GM20000 (cell line): Measurements from ENCODE around the gene IFNG.

Source experiments
- DNase-seq: peaks from one replicate; pipeline ENCODE4 v3.0.0; 2012; ENCODE audit warnings: low spot score
- CTCF ChIP-seq: IDR thresholded peaks from 2 replicates; pipeline ENCODE4 v1.5.1; 2012; ENCODE audit warnings: mild to moderate bottlenecking, control low read depth; ENCODE audit errors: extremely low read depth, missing control alignments

IFNG gene

GRCh38 chr12:68163560-68164081, 4.1 kb upstream of the IFNG start:
- no peak for DNase-seq
- TF ChIP-seq CTCF: no peak

- no peak for TF ChIP-seq CTCF
- no peak for DNase-seq
Observed at GRCh38 chr12:68162374-68162773, 2.8 kb upstream of the IFNG start.

- no peak for TF ChIP-seq CTCF
- DNase-seq: no peak
Observed at GRCh38 chr12:68158432-68158831, 1.1 kb downstream of the IFNG start.

GRCh38 chr12:68157380-68157779, 2.2 kb downstream of the IFNG start:
- DNase-seq: no peak
- no peak for TF ChIP-seq CTCF

DNA sequence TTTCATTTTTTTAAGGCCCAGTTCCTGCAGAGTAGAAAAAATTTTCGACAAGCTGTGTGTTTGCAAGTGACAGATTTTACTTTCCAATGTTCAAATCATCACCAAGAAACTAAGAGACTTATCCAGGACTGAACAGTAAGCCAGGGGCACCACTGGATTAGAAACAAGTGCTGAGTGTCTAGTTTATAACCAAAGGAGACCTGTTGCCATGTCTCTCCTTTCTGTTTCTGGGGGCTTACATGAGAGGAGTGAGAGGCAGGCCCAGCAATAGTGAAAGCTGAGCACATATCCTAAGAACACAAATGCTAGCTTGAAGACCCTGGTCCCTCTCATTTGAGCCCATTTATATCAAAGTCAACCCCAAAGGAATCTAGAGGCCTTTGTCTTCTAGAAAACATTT, 2.9 kb downstream of the IFNG start:
- TF ChIP-seq CTCF: no peak
- no peak for DNase-seq

DNA sequence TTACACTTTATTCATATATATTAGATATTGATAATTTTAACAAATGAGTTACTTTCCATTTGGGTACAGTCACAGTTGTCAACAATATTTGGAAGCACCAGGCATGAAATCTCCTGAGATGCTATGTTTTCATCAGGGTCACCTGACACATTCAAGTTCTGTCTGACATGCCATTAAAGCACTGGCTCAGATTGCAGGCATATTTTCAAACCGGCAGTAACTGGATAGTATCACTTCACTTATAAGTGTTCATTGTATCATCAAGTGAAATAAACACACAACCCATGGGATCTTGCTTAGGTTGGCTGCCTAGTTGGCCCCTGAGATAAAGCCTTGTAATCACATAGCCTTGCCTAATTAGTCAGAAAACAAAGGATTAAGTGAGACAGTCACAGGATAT, 4.8 kb downstream of the IFNG start:
- no peak for DNase-seq
- no peak for TF ChIP-seq CTCF

- no peak for DNase-seq
- TF ChIP-seq CTCF: no peak
Observed at GRCh38 chr12:68148261-68148951, 11.1 kb downstream of the IFNG start.
